GM12891 (cell line): ENCODE data around the gene SSH2.

ENCODE experiments used
- POLR2A ChIP-seq: IDR thresholded peaks from 2 replicates; pipeline ENCODE4 v1.6.1; 2011; ENCODE audit warnings: low read depth, low read length, control low read depth
- POLR2AphosphoS5 ChIP-seq: IDR thresholded peaks from 2 replicates; pipeline ENCODE4 v1.6.1; 2011; ENCODE audit warnings: low read depth, low read length, control low read depth
- POU2F2 ChIP-seq: IDR thresholded peaks from 2 replicates; pipeline ENCODE4 v1.6.1; 2011; ENCODE audit warnings: low read depth, mild to moderate bottlenecking, control low read depth, low read length, moderate library complexity
- SPI1 ChIP-seq: IDR thresholded peaks from 2 replicates; pipeline ENCODE4 v1.6.1; 2011; ENCODE audit warnings: low read depth, low read length, control low read depth
- TAF1 ChIP-seq: IDR thresholded peaks from 2 replicates; pipeline ENCODE4 v1.6.1; 2011; ENCODE audit warnings: low read depth, low read length, control low read depth

GRCh38 chr17:29595943-29596774 is 333.9 kb downstream of the SSH2 start:
- no peak for TF ChIP-seq POLR2AphosphoS5
- TF ChIP-seq SPI1 = no peak
- TF ChIP-seq POLR2A = no peak
- no peak for TF ChIP-seq TAF1
- no peak for TF ChIP-seq POU2F2
